ENCODE data around the gene AKT3.

- TF ChIP-seq CTCF (IDR thresholded peaks at IDR 0.05) (no peak), POLR2A (IDR thresholded peaks at IDR 0.05) (no peak)
These were observed 15.9 kb downstream of the AKT3 start for GRCh38 chr1:243834130-243834529.

Data from heart left ventricle (tissue), 13 donors.